HG03097 (cell line): ENCODE measurements around the gene CYSTM1.

Source experiments
- ATAC-seq: cut with Tn5 transposase; IDR thresholded peaks from one replicate; pipeline ENCODE4 v1.9.1; 2021; ENCODE audit not compliant: unreplicated experiment, low FRiP score

The CYSTM1 gene

DNA sequence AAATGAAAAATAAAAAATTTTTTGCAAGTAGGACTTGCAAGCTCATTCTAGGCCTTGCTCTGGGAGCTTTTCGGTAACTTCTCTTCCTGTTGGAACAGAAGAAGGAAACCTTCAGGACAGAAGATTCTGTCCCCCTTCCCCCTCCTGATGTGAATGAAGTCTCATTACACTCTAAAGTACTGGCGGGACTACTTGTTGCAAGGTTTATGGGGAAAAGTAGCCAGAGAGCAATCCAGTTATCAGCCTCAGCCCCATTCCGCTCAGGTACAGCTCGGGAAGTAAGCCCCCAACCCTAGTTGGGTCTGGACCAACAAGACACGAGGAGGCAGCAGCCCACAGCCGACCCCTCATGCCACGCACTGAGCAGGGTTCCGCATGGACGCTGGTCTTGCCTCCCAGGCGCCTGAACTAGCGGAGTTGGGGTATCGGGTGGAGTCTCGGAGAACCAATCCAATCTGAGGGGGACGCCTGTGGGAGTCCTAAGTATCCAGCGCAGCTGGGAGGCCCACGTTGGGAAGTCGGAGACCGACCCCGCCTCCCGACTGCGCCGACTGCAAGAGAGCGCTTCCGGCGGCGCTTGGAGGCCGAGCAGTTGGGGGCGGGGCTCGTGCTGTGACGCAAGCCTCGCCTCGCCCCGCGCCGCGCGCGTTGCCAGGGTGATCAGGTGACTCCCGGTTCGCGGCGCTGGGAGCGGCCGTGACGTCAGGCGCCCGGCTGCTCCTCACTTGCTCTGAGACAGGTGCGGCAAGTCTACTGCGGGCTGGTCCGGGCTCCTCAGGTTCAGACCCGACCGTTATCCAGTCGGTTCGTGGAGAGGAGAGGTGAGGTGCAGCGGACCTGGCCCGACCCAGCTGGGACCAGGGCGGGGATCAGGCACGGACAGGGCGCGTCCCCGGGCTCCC lies at the start of gene CYSTM1:
TSS of gene CYSTM1 (plus strand) at position 724 of the 902 bp plus-strand sequence. CDS start 19,278 bp downstream, outside the sequence.
- ATAC-seq: peak; percentile 89

DNA sequence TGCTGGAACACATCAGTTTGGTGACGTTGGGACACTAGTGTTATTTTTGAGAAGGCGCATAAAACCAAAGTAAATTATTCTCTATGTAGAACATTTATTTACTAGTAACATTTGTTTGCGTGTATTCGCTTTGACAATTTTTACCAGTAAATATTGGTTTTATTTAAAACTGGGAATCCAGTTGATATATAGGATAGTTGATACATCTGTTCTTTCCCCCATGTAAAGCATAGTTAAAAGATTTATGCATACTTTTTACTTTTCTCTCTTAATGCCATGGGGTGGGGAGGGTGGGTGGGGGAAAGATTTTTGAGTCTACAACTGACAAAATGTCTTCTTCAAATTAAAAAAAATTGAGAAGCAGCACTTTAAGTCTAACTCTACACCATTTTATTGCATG lies 49.4 kb upstream of the CYSTM1 start, which contains the start of gene IGIP:
TSS of gene IGIP (plus strand) at position 301 of the 400 bp plus-strand sequence. CDS start 2,540 bp downstream, outside the sequence.
- ATAC-seq: no peak

DNA sequence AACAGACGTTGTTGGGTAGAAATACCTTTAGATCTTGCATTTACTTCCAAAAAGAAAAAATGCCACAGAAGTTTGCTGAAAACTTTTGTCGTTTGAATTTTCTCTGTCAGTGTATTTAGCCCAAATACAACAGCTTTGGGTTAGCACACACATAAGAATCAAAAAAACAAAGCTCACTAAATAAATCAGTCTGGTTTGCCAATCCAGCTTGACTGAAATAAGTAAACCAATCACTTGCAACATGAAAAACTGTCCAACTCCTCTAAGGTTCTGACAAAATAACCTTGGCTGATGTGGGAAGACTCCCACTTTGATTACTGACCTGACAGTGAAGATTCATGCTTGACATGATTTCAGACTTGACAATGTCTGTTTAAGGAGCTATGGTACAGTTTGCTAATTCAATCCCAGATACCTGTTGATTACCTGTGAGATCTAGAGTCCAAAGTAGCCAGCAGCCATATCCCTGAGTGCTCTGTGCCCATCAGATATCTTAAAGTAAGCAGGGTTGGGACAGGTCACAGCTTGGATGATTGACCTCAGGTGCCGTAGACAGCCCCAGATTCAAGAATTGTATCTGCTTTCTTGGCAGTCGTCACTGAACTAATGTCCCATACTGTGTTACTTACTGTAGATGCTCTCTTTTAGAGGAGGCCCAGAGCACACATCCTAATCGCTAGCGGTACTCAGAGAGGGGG lies 48.5 kb upstream of the CYSTM1 start:
- no peak for ATAC-seq

- no peak for ATAC-seq
Observed at GRCh38 chr5:140128376-140128775, 46.6 kb upstream of the CYSTM1 start.

DNA sequence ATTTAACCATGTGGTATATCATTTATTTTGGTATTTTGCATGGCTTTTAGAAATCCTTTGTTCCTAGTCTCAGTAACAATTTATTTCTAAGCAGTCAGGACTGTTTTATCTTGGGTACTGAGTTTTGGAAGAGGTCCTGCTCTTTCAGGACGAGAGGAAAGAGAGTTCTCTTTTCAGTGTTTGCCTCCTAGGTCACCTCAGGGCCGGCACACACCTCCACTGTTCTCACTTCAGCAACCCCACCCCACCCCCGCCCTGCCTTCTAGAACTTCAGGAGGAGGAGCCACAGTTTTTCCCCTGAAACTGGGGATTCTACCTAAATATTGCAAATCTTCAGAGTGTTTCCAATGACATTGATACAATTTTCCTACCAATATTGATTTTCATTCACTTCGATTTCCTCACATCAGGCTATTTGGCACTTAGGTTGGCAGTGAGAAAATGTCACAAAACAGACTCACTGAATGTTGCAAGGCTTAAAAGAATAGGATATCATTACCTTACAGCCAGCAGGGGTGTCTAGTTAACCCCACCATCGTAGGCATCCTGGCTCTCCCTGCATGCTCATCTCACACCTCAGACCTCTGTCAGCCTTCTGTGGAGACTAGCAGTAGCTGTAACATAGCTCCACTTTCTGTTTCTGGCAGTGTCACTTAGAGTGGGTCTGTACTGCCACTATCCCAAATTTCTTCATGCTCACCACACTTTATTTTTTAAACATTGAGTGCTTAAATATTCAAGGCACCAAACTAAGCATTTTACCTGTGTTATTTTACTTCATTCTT lies 43.8 kb upstream of the CYSTM1 start:
- no peak for ATAC-seq

- no peak for ATAC-seq
Observed at GRCh38 chr5:140131967-140132409, 43.0 kb upstream of the CYSTM1 start.

- no peak for ATAC-seq
Observed at GRCh38 chr5:140133514-140134167, 41.3 kb upstream of the CYSTM1 start.

GRCh38 chr5:140134277-140134935 lies 40.6 kb upstream of the CYSTM1 start:
- ATAC-seq: no peak

- ATAC-seq: no peak
Observed at GRCh38 chr5:140135127-140135526, 39.9 kb upstream of the CYSTM1 start.

- ATAC-seq: no peak
Observed at GRCh38 chr5:140136624-140137023, 38.4 kb upstream of the CYSTM1 start.

DNA sequence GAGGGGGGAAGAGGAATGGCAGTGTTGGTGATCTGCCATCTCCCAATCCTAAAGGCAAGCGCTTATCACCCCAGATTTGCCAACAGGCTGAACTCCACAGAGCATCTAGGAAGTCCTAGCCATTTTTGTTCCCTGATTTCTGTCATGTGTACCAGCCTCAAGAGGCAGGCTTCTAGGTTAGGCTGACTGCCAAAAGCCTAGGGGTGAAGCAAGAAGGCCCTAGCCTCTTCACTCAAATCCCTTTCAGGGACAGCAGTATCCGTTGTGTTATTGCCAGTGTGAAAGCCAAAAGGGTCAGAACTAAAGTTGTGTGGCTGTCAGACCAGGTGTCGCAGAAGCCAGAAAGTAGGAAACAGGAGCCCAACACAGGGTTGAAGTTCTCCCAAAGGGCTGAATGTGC lies 34.6 kb upstream of the CYSTM1 start:
- ATAC-seq: no peak

GRCh38 chr5:140141241-140141640 lies 33.7 kb upstream of the CYSTM1 start:
- ATAC-seq: no peak

DNA sequence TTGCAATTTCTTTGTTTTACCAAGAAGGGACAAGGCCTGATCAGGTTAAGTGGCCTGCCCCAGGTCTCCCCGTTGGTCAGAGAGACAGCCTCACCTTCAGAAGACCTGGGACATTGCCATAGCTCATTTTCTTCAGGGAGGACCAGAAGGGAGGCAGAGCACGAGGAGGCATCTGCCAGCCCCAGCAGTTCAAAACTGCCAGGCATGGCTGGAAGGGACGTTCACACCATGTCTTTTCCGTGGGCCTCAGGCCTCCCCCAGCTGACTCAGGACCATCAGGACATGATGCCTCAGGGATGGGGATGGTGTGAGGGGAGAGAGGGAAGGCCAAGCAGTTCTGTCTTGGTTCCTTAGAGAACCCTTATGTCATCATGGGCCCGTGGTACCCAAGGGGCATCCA lies 32.7 kb upstream of the CYSTM1 start:
- ATAC-seq: no peak

- ATAC-seq: no peak
Observed at GRCh38 chr5:140142856-140143255, 32.1 kb upstream of the CYSTM1 start.

DNA sequence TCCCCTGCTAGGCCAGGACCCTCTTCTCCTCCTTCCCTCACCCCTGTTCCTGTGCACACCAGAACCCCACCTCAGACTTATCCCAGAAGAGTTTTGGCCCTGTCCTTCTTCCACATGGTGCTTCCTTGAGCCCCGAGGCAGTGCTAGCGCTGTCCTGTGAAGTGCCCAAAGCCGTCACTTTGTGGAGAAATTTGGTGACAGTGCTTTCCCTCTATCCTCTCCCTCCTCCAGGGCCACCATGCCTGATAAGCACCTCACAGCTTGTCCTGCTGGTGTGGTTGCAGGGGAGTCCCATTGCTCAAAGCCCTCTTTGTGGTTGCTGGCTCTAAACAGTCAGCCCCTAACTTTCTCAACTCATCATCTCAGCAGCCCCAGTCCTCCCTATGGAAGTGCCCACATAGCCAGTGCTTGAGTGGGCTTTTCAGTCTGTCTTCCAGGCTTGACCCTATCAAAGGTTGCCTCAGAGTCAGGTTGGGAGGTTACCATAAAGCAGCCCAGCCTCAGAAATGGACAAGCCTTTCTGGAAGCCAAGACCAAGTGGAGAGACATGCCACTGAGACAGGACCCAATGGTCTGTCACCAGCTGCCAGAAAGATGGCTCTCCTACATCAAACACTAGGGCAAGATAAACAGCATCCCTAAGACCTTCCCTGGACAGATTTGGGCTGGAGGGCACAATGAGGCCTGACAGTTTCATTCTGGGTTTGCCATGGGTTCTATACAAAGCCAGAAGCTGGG lies 31.3 kb upstream of the CYSTM1 start:
- no peak for ATAC-seq

DNA sequence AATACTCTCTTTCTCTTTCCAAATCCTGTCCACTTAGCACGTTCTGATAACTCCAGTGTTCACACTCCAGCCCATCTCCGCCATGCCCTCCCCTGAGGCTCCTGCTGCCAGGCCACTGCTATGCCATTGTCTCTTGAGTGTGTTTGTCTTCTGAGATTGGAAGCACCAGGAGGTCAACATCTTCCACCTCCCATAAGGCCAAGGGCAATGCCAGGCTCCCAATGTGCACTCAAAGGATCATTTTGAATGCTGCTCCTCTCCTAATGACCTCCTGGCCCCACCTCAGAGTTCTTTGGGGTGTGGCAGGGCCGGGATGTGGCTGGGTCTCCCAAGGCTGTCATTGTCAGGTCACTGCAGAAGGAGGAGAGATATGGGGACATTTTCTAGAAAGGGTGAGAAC lies 29.7 kb upstream of the CYSTM1 start:
- no peak for ATAC-seq

DNA sequence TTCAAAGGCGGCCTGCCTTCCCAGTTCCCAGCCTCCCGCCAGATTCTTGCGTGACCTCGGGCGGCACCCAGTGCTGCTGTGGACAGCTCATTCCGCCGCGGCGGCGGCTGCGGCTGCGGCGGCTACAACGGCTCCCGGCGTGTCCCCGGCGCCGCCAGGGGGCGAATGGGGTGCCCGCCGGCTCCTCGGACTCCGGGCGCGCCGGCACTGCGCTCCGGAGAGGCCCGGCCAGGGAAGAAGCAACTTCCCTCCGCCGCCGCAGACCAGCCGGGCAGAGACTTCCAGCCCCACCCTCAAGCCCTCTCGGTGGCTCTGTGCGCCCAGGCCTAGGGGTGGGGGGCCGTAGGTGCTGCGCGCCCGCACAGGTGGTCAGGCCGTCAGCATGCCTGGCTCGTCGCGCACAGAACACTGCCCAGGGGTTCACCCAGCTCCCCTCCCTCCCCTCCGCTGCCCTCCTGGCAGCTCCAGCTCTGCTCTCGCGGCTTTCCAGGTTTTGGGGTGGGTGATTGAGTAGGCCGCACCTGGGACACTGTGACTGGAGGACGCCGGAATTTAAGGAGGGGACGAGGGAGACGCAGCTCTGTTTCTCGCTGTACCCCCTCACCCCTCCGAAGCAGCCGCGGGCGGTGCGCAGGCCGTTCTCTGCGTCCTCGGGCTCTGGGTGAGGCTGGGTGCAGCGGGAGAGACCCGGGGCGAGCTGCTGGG lies 29.0 kb upstream of the CYSTM1 start:
- peak; percentile 53 for ATAC-seq

- ATAC-seq: no peak
Observed at GRCh38 chr5:140146523-140146842, 28.5 kb upstream of the CYSTM1 start.

- no peak for ATAC-seq
Observed at GRCh38 chr5:140147460-140147859, 27.5 kb upstream of the CYSTM1 start.
